ENCODE measurements around the gene NF1.
"Not testable (repeated sequence)": the region's sequence is repeated elsewhere in the genome, so short reads cannot be mapped to it uniquely, and the experiment has no call there.

The NF1 gene

GRCh38 chr17:31293581-31293980 lies 198.8 kb downstream of the NF1 start:
- no peak for DNase-seq

- no peak for DNase-seq
These were observed 199.5 kb downstream of the NF1 start for GRCh38 chr17:31294231-31294630.

- DNase-seq, result peak in 2 of 58 donors; percentile 0 to 2
These were observed 200.2 kb downstream of the NF1 start for GRCh38 chr17:31294820-31295488.

- DNase-seq, result no peak
These were observed 200.7 kb downstream of the NF1 start for GRCh38 chr17:31295489-31295871.

GRCh38 chr17:31296142-31296541 lies 201.4 kb downstream of the NF1 start:
- DNase-seq, result peak in 4 of 58 donors; percentile 2 to 72 (median 12)

GRCh38 chr17:31297090-31297489 lies 202.3 kb downstream of the NF1 start, which contains the start of gene OMG:
Gene OMG, minus strand, starts transcription at chr17:31297239. Its CDS starts 908 bp downstream, at chr17:31296331.
- DNase-seq, result peak in 52 of 58 donors; percentile 25 to 87 (median 64)

GRCh38 chr17:31299624-31300023 lies 204.8 kb downstream of the NF1 start:
- no peak for DNase-seq

- no peak for DNase-seq
These were observed 212.9 kb downstream of the NF1 start for GRCh38 chr17:31307640-31308039.

- DNase-seq, result no peak
These were observed 213.9 kb downstream of the NF1 start for GRCh38 chr17:31308372-31309334.

GRCh38 chr17:31309556-31309955 lies 214.8 kb downstream of the NF1 start:
- no peak for DNase-seq

- DNase-seq, result no peak
These were observed 215.5 kb downstream of the NF1 start for GRCh38 chr17:31310260-31310659.

- DNase-seq, result no peak
These were observed 216.1 kb downstream of the NF1 start for GRCh38 chr17:31310886-31311285.

GRCh38 chr17:31311526-31311925 lies 216.7 kb downstream of the NF1 start:
- DNase-seq, result no peak

GRCh38 chr17:31312223-31312622 lies 217.4 kb downstream of the NF1 start:
- not testable (repeated sequence) for DNase-seq

- DNase-seq, result no peak
These were observed 219.4 kb downstream of the NF1 start, which contains the start of gene EVI2B for GRCh38 chr17:31313982-31314781. Gene EVI2B, minus strand, starts transcription at chr17:31314054. Its CDS starts 8,445 bp downstream, at chr17:31305609.

- no peak for DNase-seq
These were observed 220.0 kb downstream of the NF1 start for GRCh38 chr17:31314782-31315100.

GRCh38 chr17:31318298-31318801 lies 223.6 kb downstream of the NF1 start:
- DNase-seq, result peak in 50 of 58 donors; percentile 16 to 87 (median 52)

- peak in 1 of 58 donors; percentile 14 for DNase-seq
These were observed 224.3 kb downstream of the NF1 start for GRCh38 chr17:31318851-31319661.

- DNase-seq, result no peak
These were observed 225.5 kb downstream of the NF1 start for GRCh38 chr17:31320241-31320640.

GRCh38 chr17:31320791-31321190 lies 226.0 kb downstream of the NF1 start:
- peak in 2 of 58 donors; percentile 3 to 50 for DNase-seq

Data from anterior cingulate cortex (tissue), 58 donors.